A673 (cell line): ENCODE data around the gene FBXO22. TPM values are rescaled to one million over a fixed set of nuclear protein-coding genes. Genes with fewer than 3 reads are reported as not detected.

Experiments
- BruUV-seq: library from RNA; stranded (reverse); fragments of 400-500 nt; replicated peaks from 2 replicates; lab custom pipeline; 2021; lab: Mats Ljungman, UMichigan
- CTCF ChIA-PET: fragments of 300-600 bp; sonication (Branson Sonifier 250); formaldehyde crosslinking; loops from one replicate; lab custom pipeline; 2022; ENCODE audit warnings: antibody characterized with exemption; lab: Charles Lee
- POLR2A ChIA-PET: fragments of 300-600 bp; sonication (Branson Sonifier 250); formaldehyde crosslinking; loops from one replicate; lab custom pipeline; 2022; ENCODE audit warnings: antibody characterized with exemption; ENCODE audit not compliant: low non-redundant PET; lab: Charles Lee
- DNase-seq: peaks from one replicate; pipeline ENCODE4 v3.0.0-alpha.2; 2015; ENCODE audit warnings: low spot score
- H3K27ac ChIP-seq: fragments of 200-600 bp; sonication (generic); 2 replicates; pipeline ENCODE4 v1.5.1; 2016; ENCODE audit warnings: mixed run types, low read depth, mild to moderate bottlenecking, mixed read lengths, antibody characterized with exemption, low read length; ENCODE audit not compliant: poor library complexity, severe bottlenecking
- H3K27me3 ChIP-seq: fragments of 200-600 bp; sonication (generic); replicated peaks from 2 replicates; pipeline ENCODE4 v1.6.1; 2017; ENCODE audit warnings: mixed run types, low read depth, mild to moderate bottlenecking, mixed read lengths, antibody characterized with exemption, low read length; ENCODE audit not compliant: insufficient read depth, poor library complexity
- H3K36me3 ChIP-seq: fragments of 200-600 bp; sonication (generic); 2 replicates; pipeline ENCODE4 v1.6.1; 2016; ENCODE audit warnings: mixed run types, mild to moderate bottlenecking, mixed read lengths, antibody characterized with exemption, low read length; ENCODE audit not compliant: insufficient read depth, poor library complexity, severe bottlenecking
- H3K4me1 ChIP-seq: fragments of 200-600 bp; sonication (generic); 2 replicates; pipeline ENCODE4 v1.6.1; 2017; ENCODE audit warnings: mixed run types, mild to moderate bottlenecking, mixed read lengths, antibody characterized with exemption, low read length; ENCODE audit not compliant: insufficient read depth, poor library complexity, severe bottlenecking
- H3K4me3 ChIP-seq: fragments of 200-600 bp; sonication (generic); 2 replicates; pipeline ENCODE4 v1.5.1; 2016; ENCODE audit warnings: low read depth, mixed run types, mild to moderate bottlenecking, mixed read lengths, low read length; ENCODE audit not compliant: poor library complexity, severe bottlenecking
- H3K9me3 ChIP-seq: fragments of 200-600 bp; sonication (generic); 2 replicates; pipeline ENCODE4 v1.6.1; 2016; ENCODE audit warnings: mixed run types, low read depth, mild to moderate bottlenecking, mixed read lengths, antibody characterized with exemption, low read length; ENCODE audit not compliant: poor library complexity, severe bottlenecking
- EZH2 ChIP-seq: fragments of 200-600 bp; sonication (generic); IDR thresholded peaks from 2 replicates; pipeline ENCODE4 v1.6.1; 2017; ENCODE audit warnings: borderline replicate concordance, low read depth, mild to moderate bottlenecking, mixed read lengths, antibody characterized with exemption, low read length; ENCODE audit not compliant: poor library complexity, severe bottlenecking
- intact Hi-C: fragments of 100-400 bp; cut with micrococcal nuclease; formaldehyde crosslinking; loops from one replicate; pipeline ENCODE4 v1.10.0; 2022; ENCODE audit not compliant: unreplicated experiment
- total RNA-seq: library from RNA; stranded (reverse); gene quantifications from 2 replicates; pipeline ENCODE4 v1.2.3, GENCODE V29; 2021
- TF ChIP-seq, protein P1 (sequence below): fragments of 300-800, 200-600 bp; sonication (generic); conservative IDR thresholded peaks from 2 replicates; pipeline ENCODE4 v1.5.1; 2017; ENCODE audit warnings: low read depth, mild to moderate bottlenecking, antibody characterized with exemption, low read length, moderate library complexity, mixed read lengths

Gene FBXO22
- total RNA-seq, 1 experiment from 2014 or later = 59.0 TPM

DNA sequence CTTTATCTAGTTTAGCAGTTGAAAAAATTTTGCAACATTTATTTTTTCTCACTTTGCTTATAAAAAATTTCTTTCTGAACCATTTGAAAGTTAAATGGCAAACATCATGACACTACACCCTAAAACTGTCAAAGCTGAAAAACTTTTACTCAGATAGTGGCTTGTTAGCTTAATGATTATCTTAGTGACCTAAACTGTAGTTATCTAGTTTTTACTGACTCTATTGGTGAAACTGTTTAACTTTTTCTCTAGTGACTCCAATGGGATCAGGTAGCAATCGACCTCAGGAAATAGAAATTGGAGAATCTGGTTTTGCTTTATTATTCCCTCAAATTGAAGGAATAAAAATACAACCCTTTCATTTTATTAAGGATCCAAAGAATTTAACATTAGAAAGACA is 13.3 kb downstream of the FBXO22 start:
- ChIA-PET CTCF (no interaction called here), POLR2A (no interaction called here)
- no peaks in the 10 kb centered on the region for H3K4me1 ChIP-seq
- no peak overlapping the region for H3K4me3 ChIP-seq
- no TSS peak for BruUV-seq
- no peaks in the 10 kb centered on the region for H3K9me3 ChIP-seq
- DNase-seq = no peak
- H3K36me3 ChIP-seq = peaks cover 31% of the 10 kb centered on the region
- intact Hi-C loops = no loop called here
- TF ChIP-seq EZH2 = no peak
- TF ChIP-seq, protein P1, sequence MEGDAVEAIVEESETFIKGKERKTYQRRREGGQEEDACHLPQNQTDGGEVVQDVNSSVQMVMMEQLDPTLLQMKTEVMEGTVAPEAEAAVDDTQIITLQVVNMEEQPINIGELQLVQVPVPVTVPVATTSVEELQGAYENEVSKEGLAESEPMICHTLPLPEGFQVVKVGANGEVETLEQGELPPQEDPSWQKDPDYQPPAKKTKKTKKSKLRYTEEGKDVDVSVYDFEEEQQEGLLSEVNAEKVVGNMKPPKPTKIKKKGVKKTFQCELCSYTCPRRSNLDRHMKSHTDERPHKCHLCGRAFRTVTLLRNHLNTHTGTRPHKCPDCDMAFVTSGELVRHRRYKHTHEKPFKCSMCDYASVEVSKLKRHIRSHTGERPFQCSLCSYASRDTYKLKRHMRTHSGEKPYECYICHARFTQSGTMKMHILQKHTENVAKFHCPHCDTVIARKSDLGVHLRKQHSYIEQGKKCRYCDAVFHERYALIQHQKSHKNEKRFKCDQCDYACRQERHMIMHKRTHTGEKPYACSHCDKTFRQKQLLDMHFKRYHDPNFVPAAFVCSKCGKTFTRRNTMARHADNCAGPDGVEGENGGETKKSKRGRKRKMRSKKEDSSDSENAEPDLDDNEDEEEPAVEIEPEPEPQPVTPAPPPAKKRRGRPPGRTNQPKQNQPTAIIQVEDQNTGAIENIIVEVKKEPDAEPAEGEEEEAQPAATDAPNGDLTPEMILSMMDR = no peak
- H3K27ac ChIP-seq = no peak overlapping the region
- no peaks in the 10 kb centered on the region for H3K27me3 ChIP-seq

DNA sequence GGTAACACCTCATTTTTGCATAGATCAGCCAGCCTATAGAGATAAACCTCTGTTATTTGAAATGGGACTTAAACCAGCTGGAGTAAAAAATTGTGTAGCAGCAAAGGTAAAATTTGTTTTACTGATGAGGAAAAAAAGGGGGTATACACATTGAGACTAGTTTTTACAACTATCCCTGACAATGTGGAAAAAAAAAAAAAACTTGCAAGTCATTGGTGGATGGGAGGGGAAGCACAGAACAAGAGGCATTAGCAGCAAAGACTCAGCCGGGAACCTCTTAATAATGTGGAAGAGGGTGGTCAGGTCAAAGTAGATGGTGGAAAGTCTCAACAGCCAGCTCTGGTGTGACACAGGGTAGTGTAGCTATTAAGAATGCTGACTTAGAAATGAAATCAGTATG is 14.5 kb downstream of the FBXO22 start:
- no peak for TF ChIP-seq EZH2
- TF ChIP-seq, protein P1 = no peak
- Histone ChIP-seq H3K9me3 (no peaks in the 10 kb centered on the region), H3K4me3 (no peak overlapping the region), H3K27me3 (no peaks in the 10 kb centered on the region), H3K27ac (no peak overlapping the region), H3K4me1 (no peaks in the 10 kb centered on the region), H3K36me3 (peaks cover 31% of the 10 kb centered on the region)
- POLR2A ChIA-PET = no interaction called here
- intact Hi-C loops = no loop called here
- CTCF ChIA-PET = no interaction called here
- BruUV-seq = no TSS peak
- no peak for DNase-seq

DNA sequence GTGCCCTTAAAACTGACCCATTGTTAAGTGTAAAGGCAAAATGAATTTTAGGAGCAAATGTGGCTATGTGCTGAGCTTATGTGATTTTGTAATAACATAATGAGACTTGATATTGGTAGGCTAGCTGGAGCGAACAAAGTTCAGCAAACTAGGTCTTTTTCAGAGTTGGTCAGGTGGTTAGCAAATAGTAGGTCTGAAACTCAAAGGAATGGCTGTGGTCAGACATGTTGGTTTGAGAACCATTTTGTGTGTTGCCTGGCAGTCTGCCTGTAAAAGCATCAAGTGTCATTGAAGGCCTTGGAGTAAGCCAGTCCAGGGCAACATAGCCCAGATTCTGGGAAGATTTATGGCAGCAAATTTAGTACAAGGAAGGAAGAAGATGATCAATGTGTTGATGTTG is 16.4 kb downstream of the FBXO22 start:
- BruUV-seq = no TSS peak
- no peaks in the 10 kb centered on the region for H3K9me3 ChIP-seq
- no peaks in the 10 kb centered on the region for H3K4me1 ChIP-seq
- POLR2A ChIA-PET = no interaction called here
- intact Hi-C loops = loop anchor here (10.0 kb wide), 2 partner anchors 115 to 185 kb away; no protein-coding TSS in a partner anchor
- TF ChIP-seq, protein P1 = no peak
- TF ChIP-seq EZH2 = no peak
- CTCF ChIA-PET = no interaction called here
- H3K4me3 ChIP-seq = no peak overlapping the region
- no peaks in the 10 kb centered on the region for H3K27me3 ChIP-seq
- no peak overlapping the region for H3K27ac ChIP-seq
- no peak for DNase-seq
- H3K36me3 ChIP-seq = peaks cover 12% of the 10 kb centered on the region
